Liver (tissue), 3 donors: ENCODE measurements around the gene ZNF814.

Experiments used
- CTCF ChIP-seq: fragments of 150-350 bp; IDR thresholded peaks from 2 replicates; pipeline ENCODE4 v1.5.1; 2017; ENCODE audit warnings: improper control_type of control experiment, low read depth, low read length; ENCODE audit not compliant: missing input control
- EGR1 ChIP-seq, 2 donors: IDR thresholded peaks; 2 replicates each; pipeline ENCODE4 v1.6.1; 2016 to 2018; ENCODE audit warnings: antibody characterized with exemption in 2 of 2, low read depth in 2 of 2
- SP1 ChIP-seq: IDR thresholded peaks from 2 replicates; pipeline ENCODE4 v1.6.1; 2018; ENCODE audit warnings: antibody characterized with exemption, mild to moderate bottlenecking
- donor health status: healthy.
- donor health status: healthy.

- TF ChIP-seq EGR1 (IDR thresholded peaks at IDR 0.05; ENCODE audit: low read depth in 2 of 2) (no peak), SP1 (no peak), CTCF (no peak)
Observed at GRCh38 chr19:57935731-57936130, 46.9 kb upstream of the ZNF814 start.
